Progenitor cell of endocrine pancreas (in vitro differentiated cells): ENCODE data around the gene CFAP90. TPM values are rescaled to one million over a fixed set of nuclear protein-coding genes. Genes with fewer than 3 reads are reported as not detected.

Experiments used
- DNase-seq: peaks from one replicate; pipeline ENCODE4 v3.0.0; 2021; ENCODE audit warnings: low spot score; ENCODE audit not compliant: unreplicated experiment
- H3K27ac Mint-ChIP-seq: 2 replicates; pipeline ENCODE4 v1.8.0; 2021; ENCODE audit warnings: mild to moderate bottlenecking, moderate library complexity, mixed read lengths
- H3K27me3 Mint-ChIP-seq: 2 replicates; pipeline ENCODE4 v1.8.0; 2021; ENCODE audit warnings: mixed read lengths
- H3K36me3 Mint-ChIP-seq: 2 replicates; pipeline ENCODE4 v1.8.0; 2022; ENCODE audit warnings: mixed read lengths; ENCODE audit not compliant: insufficient read depth
- H3K4me1 Mint-ChIP-seq: 2 replicates; pipeline ENCODE4 v1.8.0; 2021; ENCODE audit warnings: low read depth, mixed read lengths
- H3K4me3 Mint-ChIP-seq: 2 replicates; pipeline ENCODE4 v1.8.0; 2021; ENCODE audit warnings: low read depth, mild to moderate bottlenecking, moderate library complexity, mixed read lengths
- H3K9me3 Mint-ChIP-seq: 2 replicates; pipeline ENCODE4 v1.8.0; 2021; ENCODE audit warnings: low read depth, mixed read lengths
- total RNA-seq: library from RNA; stranded (reverse); gene quantifications from 2 replicates; pipeline ENCODE4 v1.2.1, GENCODE V29; 2021
- TF ChIP-seq, protein P1 (sequence below): fragments of 200-600 bp; sonication (generic); IDR thresholded peaks from one replicate; pipeline ENCODE4 v1.5.0; 2021; ENCODE audit warnings: antibody characterized with exemption, mild to moderate bottlenecking; ENCODE audit not compliant: unreplicated experiment

The CFAP90 gene
- total RNA-seq, 1 donor from 2014 or later: 2.1 TPM

DNA sequence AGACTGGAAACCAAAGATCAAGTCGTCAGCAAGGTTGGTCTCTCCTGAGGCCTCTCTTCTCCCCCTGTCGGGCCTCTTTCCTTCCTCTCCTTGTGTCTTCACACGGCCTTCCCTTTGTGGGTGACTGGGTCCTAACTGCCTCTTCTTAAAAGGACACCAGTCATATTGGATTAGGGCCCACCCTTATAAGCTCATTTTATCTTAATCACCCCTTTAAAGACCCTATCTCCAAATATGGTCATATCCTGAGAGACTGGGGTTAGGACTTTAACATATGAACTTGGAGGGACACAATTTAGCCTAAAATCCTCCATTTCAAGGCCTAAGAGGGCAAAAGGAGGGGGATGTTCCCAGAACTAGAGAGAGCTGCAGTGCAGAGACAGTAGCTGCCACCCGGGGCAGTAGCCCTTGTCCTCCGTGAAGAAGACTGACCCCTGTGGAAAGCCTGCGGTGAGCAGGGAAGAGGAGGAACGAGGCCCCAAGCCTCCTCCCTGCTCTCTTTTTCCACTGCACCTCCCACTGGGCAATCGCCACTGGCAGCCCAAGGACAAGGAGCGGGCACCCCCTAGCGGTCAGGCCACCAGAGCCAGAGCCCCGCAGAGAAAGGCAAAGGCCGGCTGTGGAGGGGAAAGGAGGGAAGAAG, 34.9 kb downstream of the CFAP90 start:
- no peaks in the 10 kb centered on the region for H3K36me3 Mint-ChIP-seq
- peak; percentile 84 for DNase-seq

DNA sequence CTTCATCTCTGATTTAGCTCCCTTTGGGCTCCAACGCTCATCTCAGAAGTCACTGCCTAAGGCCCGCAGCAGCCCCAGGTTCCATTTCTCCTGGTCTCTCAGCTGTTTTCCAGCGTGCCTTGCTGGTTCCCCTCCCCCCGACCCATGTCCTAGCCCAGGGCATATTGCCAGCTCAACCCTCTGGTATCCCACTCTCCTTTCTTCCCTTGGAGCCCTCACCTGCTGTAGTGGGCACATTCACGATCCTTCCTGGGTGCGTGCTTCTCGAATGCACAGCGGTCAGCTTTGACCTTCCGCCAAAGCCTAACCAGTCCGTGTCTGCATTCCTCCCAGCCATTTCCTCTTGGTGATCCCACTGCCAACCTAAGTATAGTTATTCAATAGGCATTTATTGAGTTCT, 36.1 kb downstream of the CFAP90 start:
- H3K36me3 Mint-ChIP-seq: no peaks in the 10 kb centered on the region
- no peak overlapping the region for H3K4me3 Mint-ChIP-seq
- peaks cover 2% of the 10 kb centered on the region for H3K4me1 Mint-ChIP-seq
- no peaks in the 10 kb centered on the region for H3K9me3 Mint-ChIP-seq
- no peak for DNase-seq
- no peak overlapping the region for H3K27ac Mint-ChIP-seq
- peaks cover 36% of the 10 kb centered on the region for H3K27me3 Mint-ChIP-seq
- TF ChIP-seq, protein P1, sequence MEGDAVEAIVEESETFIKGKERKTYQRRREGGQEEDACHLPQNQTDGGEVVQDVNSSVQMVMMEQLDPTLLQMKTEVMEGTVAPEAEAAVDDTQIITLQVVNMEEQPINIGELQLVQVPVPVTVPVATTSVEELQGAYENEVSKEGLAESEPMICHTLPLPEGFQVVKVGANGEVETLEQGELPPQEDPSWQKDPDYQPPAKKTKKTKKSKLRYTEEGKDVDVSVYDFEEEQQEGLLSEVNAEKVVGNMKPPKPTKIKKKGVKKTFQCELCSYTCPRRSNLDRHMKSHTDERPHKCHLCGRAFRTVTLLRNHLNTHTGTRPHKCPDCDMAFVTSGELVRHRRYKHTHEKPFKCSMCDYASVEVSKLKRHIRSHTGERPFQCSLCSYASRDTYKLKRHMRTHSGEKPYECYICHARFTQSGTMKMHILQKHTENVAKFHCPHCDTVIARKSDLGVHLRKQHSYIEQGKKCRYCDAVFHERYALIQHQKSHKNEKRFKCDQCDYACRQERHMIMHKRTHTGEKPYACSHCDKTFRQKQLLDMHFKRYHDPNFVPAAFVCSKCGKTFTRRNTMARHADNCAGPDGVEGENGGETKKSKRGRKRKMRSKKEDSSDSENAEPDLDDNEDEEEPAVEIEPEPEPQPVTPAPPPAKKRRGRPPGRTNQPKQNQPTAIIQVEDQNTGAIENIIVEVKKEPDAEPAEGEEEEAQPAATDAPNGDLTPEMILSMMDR: no peak

More for the DNA sequence above, 34.9 kb downstream of the CFAP90 start:
- Mint-ChIP-seq H3K27me3 (peaks cover 36% of the 10 kb centered on the region), H3K9me3 (no peaks in the 10 kb centered on the region), H3K4me1 (peaks cover 2% of the 10 kb centered on the region), H3K27ac (no peak overlapping the region), H3K4me3 (no peak overlapping the region)
- TF ChIP-seq, protein P1: peak; percentile 90

DNA sequence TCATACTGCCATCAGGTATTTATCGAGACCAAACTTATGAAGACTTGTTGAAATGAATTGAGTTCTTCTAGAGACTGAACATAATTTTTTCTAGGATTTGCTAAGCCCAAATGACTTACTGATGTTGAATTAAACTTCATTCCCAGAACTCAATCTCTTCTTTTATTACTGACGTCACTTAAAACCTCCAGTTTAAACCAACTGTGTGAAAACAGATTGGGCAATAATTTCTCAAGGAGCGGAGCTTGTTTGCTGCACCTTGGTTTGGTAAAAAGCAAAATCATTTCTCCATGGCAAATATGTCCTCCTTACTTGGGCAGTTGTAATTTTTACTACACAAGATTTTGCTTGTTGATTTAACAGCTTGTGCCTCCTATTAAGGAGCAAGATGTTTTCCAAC, 37.4 kb downstream of the CFAP90 start:
- Mint-ChIP-seq H3K27ac (no peak overlapping the region), H3K27me3 (peaks cover 38% of the 10 kb centered on the region), H3K36me3 (no peaks in the 10 kb centered on the region), H3K4me3 (no peak overlapping the region), H3K4me1 (peaks cover 2% of the 10 kb centered on the region), H3K9me3 (no peaks in the 10 kb centered on the region)
- DNase-seq: no peak
- TF ChIP-seq, protein P1: no peak

DNA sequence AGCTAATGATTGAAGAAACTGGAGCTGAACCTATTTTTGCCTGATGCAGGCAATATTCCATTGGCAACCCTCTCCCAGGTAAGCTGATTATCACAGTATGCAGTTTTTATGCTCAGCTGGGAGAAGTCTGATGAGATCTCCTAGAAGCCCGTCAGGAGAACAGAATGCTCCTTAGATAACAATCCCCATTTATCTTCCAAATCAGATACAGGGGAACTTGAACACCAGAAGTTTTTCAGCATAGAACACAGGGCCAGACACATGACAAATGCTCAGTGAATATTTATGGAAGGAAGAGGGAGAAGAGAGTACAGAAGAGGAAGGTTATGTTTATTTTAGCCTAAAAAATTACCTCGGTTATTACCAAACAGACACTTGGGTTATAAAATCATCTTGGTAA, 37.9 kb downstream of the CFAP90 start:
- Mint-ChIP-seq H3K27ac (no peak overlapping the region), H3K4me1 (peaks cover 2% of the 10 kb centered on the region), H3K4me3 (no peak overlapping the region), H3K9me3 (no peaks in the 10 kb centered on the region), H3K36me3 (no peaks in the 10 kb centered on the region), H3K27me3 (peaks cover 44% of the 10 kb centered on the region)
- DNase-seq: no peak
- TF ChIP-seq, protein P1: no peak

DNA sequence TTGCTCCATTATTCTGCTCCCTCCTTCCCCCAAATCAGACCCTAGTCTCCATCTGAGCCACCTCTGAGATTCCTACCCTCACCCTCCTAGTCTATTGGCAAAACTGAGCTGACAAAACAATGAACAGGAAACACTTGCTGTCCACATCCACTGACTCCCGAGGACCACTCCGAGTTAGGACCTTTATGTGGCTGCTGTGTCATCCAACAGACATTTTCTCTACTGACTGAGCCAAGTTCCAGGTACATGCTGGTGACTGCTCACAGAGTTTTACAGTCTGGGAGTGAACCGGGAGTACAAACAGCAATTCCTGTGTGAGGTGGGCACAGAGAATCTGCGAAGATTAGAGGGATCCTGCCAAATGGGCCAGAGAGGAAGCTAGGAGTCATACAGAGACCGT, 39.2 kb downstream of the CFAP90 start:
- H3K4me3 Mint-ChIP-seq: no peak overlapping the region
- no peak overlapping the region for H3K27ac Mint-ChIP-seq
- H3K4me1 Mint-ChIP-seq: peaks cover 2% of the 10 kb centered on the region
- peaks cover 51% of the 10 kb centered on the region for H3K27me3 Mint-ChIP-seq
- DNase-seq: no peak
- no peaks in the 10 kb centered on the region for H3K9me3 Mint-ChIP-seq
- H3K36me3 Mint-ChIP-seq: no peaks in the 10 kb centered on the region
- TF ChIP-seq, protein P1: no peak
